Measurements from ENCODE around the gene CYP4B1. TPM values are rescaled to one million over a fixed set of nuclear protein-coding genes. Genes with fewer than 3 reads are reported as not detected.

Gene CYP4B1
- total and polyA plus RNA-seq, 3 experiments from 2014 or later, result not detected

DNA sequence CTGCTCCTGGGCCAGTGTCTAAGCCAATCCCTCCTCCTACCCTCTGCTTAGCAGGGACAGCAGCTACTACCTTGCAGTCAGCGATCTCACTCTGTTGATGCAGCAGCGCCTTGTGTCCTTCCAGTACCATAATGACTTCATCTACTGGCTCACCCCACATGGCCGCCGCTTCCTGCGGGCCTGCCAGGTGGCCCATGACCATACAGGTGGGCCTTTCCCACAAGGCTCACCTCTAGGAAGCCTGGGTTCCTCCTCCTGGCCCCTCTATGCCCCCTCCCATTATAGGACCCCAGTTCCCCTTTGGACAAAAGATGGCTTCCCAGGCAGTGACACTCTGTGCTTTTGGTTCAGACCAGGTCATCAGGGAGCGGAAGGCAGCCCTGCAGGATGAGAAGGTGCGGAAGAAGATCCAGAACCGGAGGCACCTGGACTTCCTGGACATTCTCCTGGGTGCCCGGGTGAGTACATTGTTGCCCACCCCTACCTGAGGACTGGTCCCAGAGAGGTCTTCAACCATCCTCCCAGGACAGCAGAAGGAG lies 15.1 kb downstream of the CYP4B1 start:
- H3K27ac Mint-ChIP-seq, result no peak overlapping the region
- Histone ChIP-seq H3K36me3 (ENCODE audit: insufficient read depth, low read length) (no peaks in the 10 kb centered on the region), H3K4me3 (ENCODE audit: low read length) (no peak overlapping the region), H3K4me1 (ENCODE audit: insufficient read depth, low read length) (no peaks in the 10 kb centered on the region), H3K27ac (ENCODE audit: low read depth, low read length) (no peak overlapping the region), H3K9me3 (ENCODE audit: low read length) (no peaks in the 10 kb centered on the region), H3K27me3 (ENCODE audit: insufficient read depth, low read length, poor library complexity, severe bottlenecking) (no peaks in the 10 kb centered on the region)
- POLR2A ChIA-PET, result no interaction called here
- no peak overlapping the region for H3K4me3 Mint-ChIP-seq
- H3K27me3 Mint-ChIP-seq, result peaks cover 12 to 16% of the 10 kb centered on the region in 2 donors
- CTCF ChIA-PET, result no interaction called here
- H3K9me3 Mint-ChIP-seq, result no peaks in the 10 kb centered on the region
- no peaks in the 10 kb centered on the region for H3K36me3 Mint-ChIP-seq
- no peaks in the 10 kb centered on the region for H3K4me1 Mint-ChIP-seq
- DNase-seq, result no peak

DNA sequence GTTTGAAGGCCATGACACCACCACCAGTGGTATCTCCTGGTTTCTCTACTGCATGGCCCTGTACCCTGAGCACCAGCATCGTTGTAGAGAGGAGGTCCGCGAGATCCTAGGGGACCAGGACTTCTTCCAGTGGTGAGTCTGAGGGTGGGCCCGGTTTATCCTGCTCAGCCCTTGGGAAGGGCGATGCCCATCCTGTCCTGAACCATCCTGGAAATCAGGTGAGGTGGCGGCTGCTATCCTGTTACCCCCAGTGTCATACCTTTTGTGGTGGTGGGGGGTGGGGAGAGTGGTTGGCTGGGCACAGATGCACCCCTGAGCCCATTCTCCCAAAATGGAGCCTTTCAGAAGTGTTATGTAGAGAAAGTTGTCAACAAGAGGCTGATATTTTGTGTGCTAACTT lies 16.3 kb downstream of the CYP4B1 start:
- H3K9me3 Mint-ChIP-seq, result no peaks in the 10 kb centered on the region
- Histone ChIP-seq H3K4me1 (ENCODE audit: insufficient read depth, low read length) (no peaks in the 10 kb centered on the region), H3K27me3 (ENCODE audit: insufficient read depth, low read length, poor library complexity, severe bottlenecking) (no peaks in the 10 kb centered on the region), H3K27ac (ENCODE audit: low read depth, low read length) (no peak overlapping the region), H3K9me3 (ENCODE audit: low read length) (no peaks in the 10 kb centered on the region), H3K36me3 (ENCODE audit: insufficient read depth, low read length) (no peaks in the 10 kb centered on the region), H3K4me3 (ENCODE audit: low read length) (no peak overlapping the region)
- no peaks in the 10 kb centered on the region for H3K36me3 Mint-ChIP-seq
- H3K27ac Mint-ChIP-seq, result no peak overlapping the region
- ChIA-PET CTCF (no interaction called here), POLR2A (no interaction called here)
- no peak for DNase-seq
- no peak overlapping the region for H3K4me3 Mint-ChIP-seq
- no peaks in the 10 kb centered on the region for H3K4me1 Mint-ChIP-seq
- peaks cover 19 to 22% of the 10 kb centered on the region in 2 donors for H3K27me3 Mint-ChIP-seq

DNA sequence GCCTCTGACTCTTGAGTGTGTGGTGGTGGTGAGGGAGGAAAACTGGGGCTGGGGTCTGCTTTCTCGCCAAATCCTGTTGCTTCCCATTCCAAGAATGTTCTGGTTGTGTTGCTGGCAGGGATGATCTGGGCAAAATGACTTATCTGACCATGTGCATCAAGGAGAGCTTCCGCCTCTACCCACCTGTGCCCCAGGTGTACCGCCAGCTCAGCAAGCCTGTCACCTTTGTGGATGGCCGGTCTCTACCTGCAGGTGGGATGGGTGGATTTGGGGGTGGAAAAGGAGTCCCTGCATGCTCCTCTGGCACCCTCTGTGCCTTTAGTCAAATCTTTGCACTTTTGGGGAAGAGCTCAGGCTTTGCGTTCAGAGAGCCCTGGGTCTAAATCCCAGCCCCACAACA lies 18.1 kb downstream of the CYP4B1 start:
- Histone ChIP-seq H3K27me3 (ENCODE audit: insufficient read depth, low read length, poor library complexity, severe bottlenecking) (no peaks in the 10 kb centered on the region), H3K27ac (ENCODE audit: low read depth, low read length) (no peak overlapping the region), H3K4me1 (ENCODE audit: insufficient read depth, low read length) (no peaks in the 10 kb centered on the region), H3K9me3 (ENCODE audit: low read length) (no peaks in the 10 kb centered on the region), H3K4me3 (ENCODE audit: low read length) (no peak overlapping the region), H3K36me3 (ENCODE audit: insufficient read depth, low read length) (no peaks in the 10 kb centered on the region)
- Mint-ChIP-seq H3K4me1 (no peaks in the 10 kb centered on the region), H3K4me3 (no peak overlapping the region), H3K36me3 (no peaks in the 10 kb centered on the region), H3K27me3 (peaks cover 23 to 26% of the 10 kb centered on the region in 2 donors), H3K9me3 (no peaks in the 10 kb centered on the region), H3K27ac (no peak overlapping the region)
- ChIA-PET POLR2A (no interaction called here), CTCF (no interaction called here)
- no peak for DNase-seq

DNA sequence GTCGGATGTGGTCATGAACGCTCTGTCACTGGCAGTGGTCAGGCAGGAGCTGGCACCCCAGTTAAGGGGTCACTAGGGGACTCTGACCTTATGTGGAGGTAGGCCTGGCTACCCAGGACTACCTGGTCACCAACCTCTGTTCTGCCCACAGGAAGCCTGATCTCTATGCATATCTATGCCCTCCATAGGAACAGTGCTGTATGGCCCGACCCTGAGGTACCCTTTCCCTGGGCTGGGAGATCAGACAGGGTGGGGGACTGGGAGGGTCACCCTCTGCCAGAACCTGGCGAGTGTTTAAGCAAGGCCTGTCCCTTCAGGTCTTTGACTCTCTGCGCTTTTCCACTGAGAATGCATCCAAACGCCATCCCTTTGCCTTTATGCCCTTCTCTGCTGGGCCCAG lies 19.0 kb downstream of the CYP4B1 start:
- H3K27ac Mint-ChIP-seq, result no peak overlapping the region
- H3K36me3 Mint-ChIP-seq, result no peaks in the 10 kb centered on the region
- H3K4me3 Mint-ChIP-seq, result no peak overlapping the region
- peaks cover 27 to 32% of the 10 kb centered on the region in 2 donors for H3K27me3 Mint-ChIP-seq
- CTCF ChIA-PET, result no interaction called here
- POLR2A ChIA-PET, result no interaction called here
- peaks cover 0 to 2% (median 0%) of the 10 kb centered on the region in 5 donors for H3K9me3 Mint-ChIP-seq
- H3K4me1 ChIP-seq (ENCODE audit: insufficient read depth, low read length), result no peaks in the 10 kb centered on the region
- DNase-seq, result no peak
- H3K9me3 ChIP-seq (ENCODE audit: low read length), result no peaks in the 10 kb centered on the region
- no peaks in the 10 kb centered on the region for H3K36me3 ChIP-seq (ENCODE audit: insufficient read depth, low read length)
- H3K27me3 ChIP-seq (ENCODE audit: insufficient read depth, low read length, poor library complexity, severe bottlenecking), result no peaks in the 10 kb centered on the region
- no peak overlapping the region for H3K4me3 ChIP-seq (ENCODE audit: low read length)
- H3K27ac ChIP-seq (ENCODE audit: low read depth, low read length), result no peak overlapping the region
- H3K4me1 Mint-ChIP-seq, result no peaks in the 10 kb centered on the region

DNA sequence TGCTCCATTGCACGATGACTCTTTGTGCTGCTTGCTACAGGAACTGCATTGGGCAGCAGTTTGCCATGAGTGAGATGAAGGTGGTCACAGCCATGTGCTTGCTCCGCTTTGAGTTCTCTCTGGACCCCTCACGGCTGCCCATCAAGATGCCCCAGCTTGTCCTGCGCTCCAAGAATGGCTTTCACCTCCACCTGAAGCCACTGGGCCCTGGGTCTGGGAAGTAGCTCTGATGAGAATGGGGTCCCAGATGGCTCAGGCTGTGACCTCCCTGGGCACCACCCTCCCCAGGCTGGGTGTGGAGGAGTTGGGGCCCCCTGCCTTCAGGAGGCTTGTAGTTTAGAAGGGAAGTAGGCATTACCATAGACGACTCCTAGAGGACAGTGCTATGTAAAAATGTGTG lies 19.7 kb downstream of the CYP4B1 start:
- Mint-ChIP-seq H3K4me3 (no peak overlapping the region), H3K36me3 (no peaks in the 10 kb centered on the region), H3K27me3 (peaks cover 24 to 30% of the 10 kb centered on the region in 2 donors), H3K27ac (no peak overlapping the region), H3K9me3 (peaks cover 0 to 2% (median 0%) of the 10 kb centered on the region in 5 donors), H3K4me1 (no peaks in the 10 kb centered on the region)
- Histone ChIP-seq H3K4me1 (ENCODE audit: insufficient read depth, low read length) (no peaks in the 10 kb centered on the region), H3K27ac (ENCODE audit: low read depth, low read length) (no peak overlapping the region), H3K36me3 (ENCODE audit: insufficient read depth, low read length) (no peaks in the 10 kb centered on the region), H3K27me3 (ENCODE audit: insufficient read depth, low read length, poor library complexity, severe bottlenecking) (no peaks in the 10 kb centered on the region), H3K9me3 (ENCODE audit: low read length) (no peaks in the 10 kb centered on the region), H3K4me3 (ENCODE audit: low read length) (no peak overlapping the region)
- DNase-seq, result no peak
- CTCF ChIA-PET, result no interaction called here
- POLR2A ChIA-PET, result no interaction called here

DNA sequence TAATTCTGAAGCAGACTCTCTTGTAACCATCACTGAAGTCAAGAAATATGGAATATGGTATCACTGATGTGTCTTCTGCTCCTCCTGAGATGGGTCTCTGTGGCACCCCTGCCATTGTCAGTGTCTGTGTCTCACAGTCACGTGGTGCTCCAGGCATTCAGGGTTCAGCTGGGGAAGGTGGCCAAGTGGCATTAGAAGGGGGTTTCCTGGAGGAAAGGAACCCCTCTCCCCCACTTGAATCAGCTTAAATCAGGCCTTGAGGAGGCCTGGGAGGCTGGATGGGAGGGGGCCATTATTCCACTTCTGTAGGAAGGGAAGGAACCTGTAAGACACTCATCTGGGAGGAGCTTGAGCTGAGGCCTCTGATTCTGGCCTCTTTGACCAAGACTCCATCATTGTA lies 20.5 kb downstream of the CYP4B1 start:
- Histone ChIP-seq H3K36me3 (ENCODE audit: insufficient read depth, low read length) (no peaks in the 10 kb centered on the region), H3K4me1 (ENCODE audit: insufficient read depth, low read length) (no peaks in the 10 kb centered on the region), H3K4me3 (ENCODE audit: low read length) (no peak overlapping the region), H3K9me3 (ENCODE audit: low read length) (no peaks in the 10 kb centered on the region), H3K27ac (ENCODE audit: low read depth, low read length) (no peak overlapping the region), H3K27me3 (ENCODE audit: insufficient read depth, low read length, poor library complexity, severe bottlenecking) (no peaks in the 10 kb centered on the region)
- Mint-ChIP-seq H3K4me3 (no peak overlapping the region), H3K4me1 (no peaks in the 10 kb centered on the region), H3K9me3 (peaks cover 0 to 2% (median 0%) of the 10 kb centered on the region in 5 donors), H3K27ac (no peak overlapping the region), H3K27me3 (peaks cover 23 to 30% of the 10 kb centered on the region in 2 donors), H3K36me3 (no peaks in the 10 kb centered on the region)
- ChIA-PET CTCF (no interaction called here), POLR2A (no interaction called here)
- no peak for DNase-seq

DNA sequence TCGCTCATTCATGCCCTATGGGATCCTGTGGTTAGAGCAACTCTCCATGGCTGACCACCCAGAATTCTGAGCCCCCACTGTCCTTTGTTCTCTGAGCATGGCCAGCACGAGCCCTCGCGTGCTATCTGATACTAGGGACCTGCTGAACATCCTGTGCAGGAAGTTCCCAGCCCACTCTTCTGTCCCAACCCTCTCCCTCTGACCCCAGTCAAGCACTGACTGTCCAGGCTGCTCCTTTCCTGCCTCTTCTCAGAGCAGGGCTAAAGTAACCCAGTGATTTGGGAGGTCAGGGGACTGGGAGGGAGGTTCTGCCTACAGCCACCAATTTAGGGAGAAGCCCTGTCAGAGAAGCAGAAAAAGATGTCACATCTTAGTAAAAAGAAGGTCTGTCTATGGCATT lies 21.2 kb downstream of the CYP4B1 start:
- Histone ChIP-seq H3K4me1 (ENCODE audit: insufficient read depth, low read length) (no peaks in the 10 kb centered on the region), H3K9me3 (ENCODE audit: low read length) (no peaks in the 10 kb centered on the region), H3K27me3 (ENCODE audit: insufficient read depth, low read length, poor library complexity, severe bottlenecking) (no peaks in the 10 kb centered on the region), H3K4me3 (ENCODE audit: low read length) (no peak overlapping the region), H3K27ac (ENCODE audit: low read depth, low read length) (no peak overlapping the region), H3K36me3 (ENCODE audit: insufficient read depth, low read length) (no peaks in the 10 kb centered on the region)
- Mint-ChIP-seq H3K36me3 (no peaks in the 10 kb centered on the region), H3K4me3 (no peak overlapping the region), H3K27ac (no peak overlapping the region), H3K9me3 (peaks cover 0 to 4% (median 0%) of the 10 kb centered on the region in 5 donors), H3K4me1 (no peaks in the 10 kb centered on the region), H3K27me3 (peaks cover 20 to 26% of the 10 kb centered on the region in 2 donors)
- ChIA-PET POLR2A (no interaction called here), CTCF (no interaction called here)
- DNase-seq, result no peak

DNA sequence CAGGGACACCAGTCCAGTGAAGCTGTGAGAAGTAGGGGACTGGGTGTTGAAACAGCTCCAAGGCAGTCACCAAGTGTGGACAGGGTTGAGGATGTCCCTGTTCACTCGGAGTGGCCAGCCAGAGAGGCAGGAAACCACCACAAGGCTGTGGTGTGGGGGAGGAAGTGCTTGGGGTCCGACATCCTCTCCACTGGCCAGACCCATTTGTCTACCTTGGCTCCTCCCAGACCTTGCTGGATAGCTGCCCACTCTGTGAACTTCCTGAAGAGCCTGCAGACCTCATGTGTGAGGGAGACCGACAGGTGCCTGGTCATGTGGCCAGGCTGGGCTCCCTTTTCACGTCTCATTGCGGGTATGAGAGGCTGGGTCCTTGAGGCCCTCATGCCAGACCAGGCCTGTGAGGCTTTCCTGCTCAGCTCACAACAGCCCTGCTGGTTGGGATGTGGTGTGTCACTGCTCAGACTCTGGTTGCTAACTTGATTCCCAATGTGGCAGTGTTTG lies 21.8 kb downstream of the CYP4B1 start:
- H3K4me3 Mint-ChIP-seq, result no peak overlapping the region
- peaks cover 0 to 4% (median 0%) of the 10 kb centered on the region in 5 donors for H3K9me3 Mint-ChIP-seq
- H3K4me1 Mint-ChIP-seq, result no peaks in the 10 kb centered on the region
- H3K27me3 Mint-ChIP-seq, result peaks cover 20 to 26% of the 10 kb centered on the region in 2 donors
- no peaks in the 10 kb centered on the region for H3K27me3 ChIP-seq (ENCODE audit: insufficient read depth, low read length, poor library complexity, severe bottlenecking)
- H3K36me3 Mint-ChIP-seq, result no peaks in the 10 kb centered on the region
- ChIA-PET POLR2A (no interaction called here), CTCF (no interaction called here)
- no peak overlapping the region for H3K27ac ChIP-seq (ENCODE audit: low read depth, low read length)
- no peaks in the 10 kb centered on the region for H3K36me3 ChIP-seq (ENCODE audit: insufficient read depth, low read length)
- H3K9me3 ChIP-seq (ENCODE audit: low read length), result no peaks in the 10 kb centered on the region
- no peak for DNase-seq
- H3K4me3 ChIP-seq (ENCODE audit: low read length), result no peak overlapping the region
- no peaks in the 10 kb centered on the region for H3K4me1 ChIP-seq (ENCODE audit: insufficient read depth, low read length)
- no peak overlapping the region for H3K27ac Mint-ChIP-seq

All from CD8-positive, alpha-beta memory T cell (primary cell).